OCI-LY7 (cell line): ENCODE measurements around the gene PTPRCAP. TPM values are rescaled to one million over a fixed set of nuclear protein-coding genes. Genes with fewer than 3 reads are reported as not detected.

Experiments used
- BruUV-seq: library from RNA; stranded (reverse); fragments of 400-500 nt; replicated peaks from 2 replicates; lab custom pipeline; 2021; lab: Mats Ljungman, UMichigan
- CTCF ChIA-PET: fragments of 300-600 bp; sonication (Branson Sonifier 250); formaldehyde crosslinking; loops from one replicate; lab custom pipeline; 2022; ENCODE audit warnings: antibody characterized with exemption; ENCODE audit not compliant: unreplicated experiment; lab: Charles Lee
- POLR2A ChIA-PET: fragments of 300-600 bp; sonication (Branson Sonifier 250); formaldehyde crosslinking; loops from one replicate; lab custom pipeline; 2022; ENCODE audit warnings: antibody characterized with exemption; lab: Charles Lee
- DNase-seq: peaks from one replicate; pipeline ENCODE4 v3.0.0-alpha.2; 2015; ENCODE audit warnings: low spot score
- H2AFZ ChIP-seq: fragments of 200-600 bp; sonication (generic), shearing (Covaris generic); 2 replicates; pipeline ENCODE4 v1.6.1; 2014; ENCODE audit warnings: mild to moderate bottlenecking, antibody characterized with exemption, low read length, moderate library complexity
- H3K27ac ChIP-seq: fragments of 200-600 bp; sonication (generic); 2 replicates; pipeline ENCODE4 v1.5.1; 2014; ENCODE audit warnings: mixed run types, low read depth, mild to moderate bottlenecking, moderate library complexity, low read length, inconsistent platforms; ENCODE audit not compliant: poor library complexity, severe bottlenecking
- H3K36me3 ChIP-seq: fragments of 200-600 bp; sonication (generic); 2 replicates; pipeline ENCODE4 v1.6.1; 2014; ENCODE audit warnings: mild to moderate bottlenecking, antibody characterized with exemption, low read length, moderate library complexity, mixed read lengths; ENCODE audit not compliant: insufficient read depth
- H3K4me1 ChIP-seq: fragments of 200-600 bp; sonication (generic); 2 replicates; pipeline ENCODE4 v1.5.1; 2014; ENCODE audit warnings: mild to moderate bottlenecking, low read length; ENCODE audit not compliant: insufficient read depth, poor library complexity, severe bottlenecking
- H3K4me2 ChIP-seq: fragments of 200-600 bp; sonication (generic); 2 replicates; pipeline ENCODE4 v1.6.1; 2014; ENCODE audit warnings: mild to moderate bottlenecking, low read length
- H3K4me3 ChIP-seq: fragments of 200-600 bp; sonication (generic); 2 replicates; pipeline ENCODE4 v1.5.1; 2014; ENCODE audit warnings: mild to moderate bottlenecking, low read depth, low read length; ENCODE audit not compliant: poor library complexity, severe bottlenecking
- H3K79me2 ChIP-seq: fragments of 200-600 bp; sonication (generic); 2 replicates; pipeline ENCODE4 v1.6.1; 2016; ENCODE audit warnings: low read depth, mild to moderate bottlenecking, low read length, moderate library complexity, mixed read lengths; ENCODE audit not compliant: insufficient read depth
- H3K9me2 ChIP-seq: fragments of 200-600 bp; sonication (generic); 2 replicates; pipeline ENCODE4 v1.6.1; 2016; ENCODE audit warnings: mild to moderate bottlenecking, low read length, mixed read lengths; ENCODE audit not compliant: insufficient read depth
- H3K9me3 ChIP-seq: fragments of 200-600 bp; sonication (generic); 2 replicates; pipeline ENCODE4 v1.6.1; 2014; ENCODE audit warnings: mild to moderate bottlenecking, mixed run types, low read length, mixed read lengths
- H4K20me1 ChIP-seq: fragments of 200-600 bp; sonication (generic); 2 replicates; pipeline ENCODE4 v1.6.1; 2014; ENCODE audit warnings: mild to moderate bottlenecking, antibody characterized with exemption, low read length, moderate library complexity, mixed read lengths; ENCODE audit not compliant: insufficient read depth
- CTCF ChIP-seq: fragments of 200-600 bp; sonication (generic); conservative IDR thresholded peaks from 2 replicates; pipeline ENCODE4 v1.5.1; 2014; ENCODE audit warnings: mild to moderate bottlenecking, antibody characterized with exemption, low read length, moderate library complexity, mixed read lengths
- EZH2phosphoT487 ChIP-seq: fragments of 200-600 bp; sonication (generic); IDR thresholded peaks from 2 replicates; pipeline ENCODE4 v1.6.1; 2018; ENCODE audit warnings: low read depth, borderline replicate concordance, mild to moderate bottlenecking, mixed run types, antibody characterized with exemption, low read length, moderate library complexity, mixed read lengths
- intact Hi-C: fragments of 100-400 bp; cut with micrococcal nuclease; formaldehyde crosslinking; loops from one replicate; pipeline ENCODE4 v1.10.0; 2022; ENCODE audit not compliant: unreplicated experiment
- total RNA-seq, 2 experiments: library from RNA; depleted of rRNA in 1 of 2; stranded (reverse); fragments of >200 nt in 1 of 2; shearing (Covaris generic) in 1 of 2; gene quantifications; 2 replicates each; pipeline ENCODE4 v1.2.3, GENCODE V29; 2014 to 2022

PTPRCAP gene
- total RNA-seq, 2 experiments from 2014 or later, result 129 to 212 TPM

DNA sequence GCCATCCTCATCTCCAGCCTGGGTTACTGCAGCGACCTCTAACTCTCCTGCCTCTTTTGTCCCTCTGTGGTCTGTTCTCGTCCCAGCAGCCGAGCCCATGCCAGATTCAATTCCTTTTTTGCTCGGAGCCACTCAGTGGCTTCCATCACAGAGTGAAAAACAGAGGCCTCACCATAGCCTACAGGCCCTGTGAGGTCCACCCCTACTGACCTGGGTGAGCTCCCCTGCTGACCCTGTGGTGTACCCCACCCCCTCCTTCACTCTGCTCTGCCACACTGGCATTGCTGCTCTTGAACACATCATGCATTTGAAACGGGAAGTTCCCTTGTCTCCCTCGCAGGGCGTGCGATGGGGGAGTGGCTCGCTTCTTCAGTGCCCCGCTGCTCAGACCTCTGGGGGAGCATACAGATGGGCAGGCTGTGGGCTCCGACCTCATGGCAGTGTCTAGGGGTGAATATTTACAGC, 47.4 kb upstream of the PTPRCAP start:
- no TSS peak for BruUV-seq
- H4K20me1 ChIP-seq, result no peaks in the 10 kb centered on the region
- CTCF ChIA-PET, result interaction anchor here (1.4 kb wide), 1 partner anchor 45 kb away, joined by 3 read pairs; no protein-coding TSS in a partner anchor
- POLR2A ChIA-PET, result interaction anchor here (0.5 to 1.8 kb wide), 12 partner anchors 14 to 781 kb away, joined by 3 to 7 read pairs (median 4); partner anchors contain the start of genes CABP4, CORO1B, PPP1CA and TBC1D10C
- H3K9me3 ChIP-seq, result no peaks in the 10 kb centered on the region
- peak; percentile 85 for DNase-seq
- peak overlapping the region; percentile 95 for H3K4me2 ChIP-seq
- peaks cover 28% of the 10 kb centered on the region; the same call in 1 of the 2 replicates for H3K79me2 ChIP-seq
- TF ChIP-seq EZH2phosphoT487 (no peak), CTCF (peak; percentile 55)
- H3K4me1 ChIP-seq, result peaks cover 44% of the 10 kb centered on the region
- peak overlapping the region; percentile 71 for H3K4me3 ChIP-seq
- intact Hi-C loops, result loop anchor here (1.0 to 5.0 kb wide), 5 partner anchors 22 to 133 kb away; partner anchors contain the start of genes CORO1B, POLD4 and RAD9A
- peaks cover 28% of the 10 kb centered on the region for H3K36me3 ChIP-seq
- no peak overlapping the region; the same call in 1 of the 2 replicates for H2AFZ ChIP-seq
- no peaks in the 10 kb centered on the region for H3K9me2 ChIP-seq
- H3K27ac ChIP-seq, result peak overlapping the region; percentile 87

GRCh38 chr11:67483831-67484665, 46.6 kb upstream of the PTPRCAP start:
- intact Hi-C loops, result loop anchor here (1.0 to 5.0 kb wide), 5 partner anchors 23 to 132 kb away; partner anchors contain the start of genes CORO1B, POLD4 and RAD9A
- DNase-seq, result peak; percentile 60
- POLR2A ChIA-PET, result interaction anchor here (0.5 to 1.4 kb wide), 9 partner anchors 13 to 780 kb away, joined by 3 to 7 read pairs (median 3); partner anchors contain the start of genes PPP1CA, PTPRCAP and TBC1D10C
- Histone ChIP-seq H3K9me3 (no peaks in the 10 kb centered on the region), H2AFZ (no peak overlapping the region; the same call in 1 of the 2 replicates), H3K4me2 (peak overlapping the region; percentile 95), H3K4me1 (peaks cover 44% of the 10 kb centered on the region), H3K4me3 (peak overlapping the region; percentile 71), H3K9me2 (no peaks in the 10 kb centered on the region), H3K79me2 (peaks cover 28% of the 10 kb centered on the region; the same call in 1 of the 2 replicates), H4K20me1 (no peaks in the 10 kb centered on the region), H3K36me3 (peaks cover 20% of the 10 kb centered on the region), H3K27ac (peak overlapping the region; percentile 87)
- no peak for TF ChIP-seq EZH2phosphoT487
- TF ChIP-seq CTCF, result no peak
- BruUV-seq, result no TSS peak
- CTCF ChIA-PET, result interaction anchor here (1.4 kb wide), 1 partner anchor 44 kb away, joined by 3 read pairs; no protein-coding TSS in a partner anchor
